GM12878 (cell line): Measurements from ENCODE around the gene DBN1. TPM values are rescaled to one million over a fixed set of nuclear protein-coding genes. Genes with fewer than 3 reads are reported as not detected.
A peak's percentile ranks its signal among the peaks of the same experiment; 100 is the strongest.

ENCODE experiments used
- BCL11A ChIP-seq: IDR thresholded peaks from 2 replicates; pipeline ENCODE4 v1.6.1; 2011; ENCODE audit warnings: low read depth, low read length
- GABPA ChIP-seq: IDR thresholded peaks from 2 replicates; pipeline ENCODE4 v1.6.1; 2014; ENCODE audit warnings: antibody characterized with exemption, low read depth, mild to moderate bottlenecking, inconsistent platforms
- HDGF ChIP-seq: fragments of 450-650 bp; IDR thresholded peaks from 2 replicates; pipeline ENCODE4 v1.6.1; 2016; ENCODE audit warnings: antibody characterized with exemption
- MEF2B ChIP-seq: fragments of 450-650 bp; IDR thresholded peaks from 2 replicates; pipeline ENCODE4 v1.6.1; 2018; ENCODE audit warnings: mild to moderate bottlenecking, moderate library complexity; ENCODE audit not compliant: partially characterized antibody, poor library complexity, severe bottlenecking
- NBN ChIP-seq: fragments of 450-650 bp; IDR thresholded peaks from 2 replicates; pipeline ENCODE4 v1.6.1; 2016
- PAX8 ChIP-seq: fragments of 450-650 bp; IDR thresholded peaks from 2 replicates; pipeline ENCODE4 v1.6.1; 2017; ENCODE audit warnings: mild to moderate bottlenecking, moderate library complexity
- RAD21 ChIP-seq: IDR thresholded peaks from 2 replicates; pipeline ENCODE4 v1.6.1; 2011; ENCODE audit warnings: mild to moderate bottlenecking, low read depth, low read length, moderate library complexity; ENCODE audit not compliant: insufficient read depth
- RAD51 ChIP-seq: fragments of 450-650 bp; IDR thresholded peaks from 2 replicates; pipeline ENCODE4 v1.6.1; 2016; ENCODE audit warnings: moderate library complexity, mild to moderate bottlenecking, inconsistent platforms
- SMC3 ChIP-seq: IDR thresholded peaks from 2 replicates; pipeline ENCODE4 v1.6.1; 2011; ENCODE audit warnings: low read length, improper control_type of control experiment, borderline replicate concordance
- SP1 ChIP-seq: IDR thresholded peaks from one replicate; pipeline ENCODE4 v1.6.1; 2011; ENCODE audit warnings: low read depth, low read length
- ZNF207 ChIP-seq: fragments of 450-650 bp; IDR thresholded peaks from 2 replicates; pipeline ENCODE4 v1.6.1; 2014; ENCODE audit warnings: antibody characterized with exemption, mild to moderate bottlenecking, borderline replicate concordance
- ZSCAN29 ChIP-seq: fragments of 450-650 bp; IDR thresholded peaks from 2 replicates; pipeline ENCODE4 v1.6.1; 2017; ENCODE audit warnings: mild to moderate bottlenecking, moderate library complexity
- polyA plus RNA-seq, 11 experiments: library from polyadenylated mRNA; depleted of rRNA in 4 of 11; unstranded in 6 of 11; stranded (reverse) in 5 of 11; fragments of >200 nt; fragmentation: Nextera tagmentation in 4 of 11; fragmentation: Illumina TruSeq in 1 of 11; extraction: Ambion mirVana in 4 of 11; extraction: Trizol in 1 of 11; gene quantifications; 1 replicate in 1 of 11; 2 replicates in 10 of 11; pipeline versions ENCODE4 v1.2.1 to v1.2.3, GENCODE V29; 2011 to 2016; ENCODE audit warnings: inconsistent platforms in 2 of 11, missing spikeins in 2 of 11, low read depth in 1 of 11
- total RNA-seq, 4 experiments: library from RNA; depleted of rRNA in 3 of 4; stranded (reverse); fragments of >200 nt in 3 of 4; fragmentation: Illumina TruSeq in 1 of 4; extraction: Trizol in 1 of 4; gene quantifications; 2 replicates each; pipeline versions ENCODE4 v1.2.1 to v1.2.3, GENCODE V29; 2013 to 2021
- TF ChIP-seq, protein P1 (sequence below): fragments of 450-650 bp; IDR thresholded peaks from 2 replicates; pipeline ENCODE4 v1.6.1; 2016; ENCODE audit warnings: mild to moderate bottlenecking, moderate library complexity, borderline replicate concordance
- TF ChIP-seq, protein P2 (sequence below): fragments of 450-650 bp; IDR thresholded peaks from 2 replicates; pipeline ENCODE4 v1.6.1; 2016; ENCODE audit warnings: mild to moderate bottlenecking
- TF ChIP-seq, protein P3 (sequence below): fragments of 450-650 bp; IDR thresholded peaks from 2 replicates; pipeline ENCODE4 v1.6.1; 2017; ENCODE audit warnings: antibody characterized with exemption, mild to moderate bottlenecking, moderate library complexity
- TF ChIP-seq, protein P4 (sequence below): fragments of 450-650 bp; IDR thresholded peaks from 2 replicates; pipeline ENCODE4 v1.6.1; 2014; ENCODE audit warnings: mild to moderate bottlenecking
- TF ChIP-seq, protein P5 (sequence below): fragments of 450-650 bp; IDR thresholded peaks from 2 replicates; pipeline ENCODE4 v1.6.1; 2016; ENCODE audit warnings: mild to moderate bottlenecking

Gene DBN1
- total and polyA plus RNA-seq, 10 of the 15 experiments (the other 5 are each of a cell fraction or from before 2014, with no cell fraction given) = 0.18 to 81.0 (median 27.9) TPM

DNA sequence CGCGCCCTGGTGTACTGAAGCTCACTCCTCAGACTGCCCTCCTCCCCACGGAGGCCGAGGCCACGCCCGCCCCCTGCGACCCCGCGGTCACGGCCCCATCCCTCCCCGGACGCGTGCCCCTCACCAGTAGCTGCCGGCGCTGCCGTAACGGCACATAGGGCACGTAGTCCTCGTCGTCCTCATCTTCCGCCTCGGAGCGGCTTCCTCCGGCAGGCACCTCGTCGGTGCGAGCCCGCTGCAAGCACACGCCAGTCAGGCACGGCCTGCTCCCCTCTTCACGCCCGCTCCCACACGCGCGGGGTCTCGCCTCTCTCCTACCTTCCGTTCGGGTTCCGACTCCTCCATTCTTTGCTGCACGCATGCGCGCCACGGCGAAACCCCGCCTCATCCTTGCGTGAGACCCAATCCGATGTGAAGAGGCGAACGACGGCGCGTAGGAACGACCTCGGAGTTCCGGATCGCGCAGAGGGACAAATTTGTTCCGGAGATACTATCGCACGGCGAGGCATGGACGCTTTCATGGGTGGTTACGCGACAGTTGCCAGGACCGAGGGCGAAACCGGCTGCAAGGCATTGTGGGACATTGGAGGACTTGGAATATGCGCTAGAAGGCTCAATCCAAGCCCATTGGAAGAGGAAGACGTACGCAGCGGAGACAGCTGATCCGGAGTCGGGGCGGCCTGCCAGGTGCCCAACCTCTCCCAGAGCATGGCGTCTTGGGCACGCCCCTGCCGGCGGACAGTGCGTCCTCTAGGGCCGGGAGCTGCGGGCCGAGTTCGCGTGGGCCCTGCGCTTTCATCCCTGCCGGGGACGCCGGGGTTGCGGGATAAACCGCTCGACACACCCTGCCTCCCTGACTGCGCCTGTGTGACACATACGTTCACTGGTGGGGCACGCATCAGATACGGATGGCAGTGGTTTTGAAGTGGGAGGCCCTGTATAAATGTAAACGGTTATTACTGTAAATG lies 43.5 kb upstream of the DBN1 start, which contains the start of gene DDX41 (continued):
- TF ChIP-seq MEF2B = no peak
- no peak for TF ChIP-seq ZSCAN29
- peak; percentile 93 for TF ChIP-seq HDGF
- TF ChIP-seq RAD51 = no peak
- TF ChIP-seq RAD21 = no peak
- TF ChIP-seq, protein P1, sequence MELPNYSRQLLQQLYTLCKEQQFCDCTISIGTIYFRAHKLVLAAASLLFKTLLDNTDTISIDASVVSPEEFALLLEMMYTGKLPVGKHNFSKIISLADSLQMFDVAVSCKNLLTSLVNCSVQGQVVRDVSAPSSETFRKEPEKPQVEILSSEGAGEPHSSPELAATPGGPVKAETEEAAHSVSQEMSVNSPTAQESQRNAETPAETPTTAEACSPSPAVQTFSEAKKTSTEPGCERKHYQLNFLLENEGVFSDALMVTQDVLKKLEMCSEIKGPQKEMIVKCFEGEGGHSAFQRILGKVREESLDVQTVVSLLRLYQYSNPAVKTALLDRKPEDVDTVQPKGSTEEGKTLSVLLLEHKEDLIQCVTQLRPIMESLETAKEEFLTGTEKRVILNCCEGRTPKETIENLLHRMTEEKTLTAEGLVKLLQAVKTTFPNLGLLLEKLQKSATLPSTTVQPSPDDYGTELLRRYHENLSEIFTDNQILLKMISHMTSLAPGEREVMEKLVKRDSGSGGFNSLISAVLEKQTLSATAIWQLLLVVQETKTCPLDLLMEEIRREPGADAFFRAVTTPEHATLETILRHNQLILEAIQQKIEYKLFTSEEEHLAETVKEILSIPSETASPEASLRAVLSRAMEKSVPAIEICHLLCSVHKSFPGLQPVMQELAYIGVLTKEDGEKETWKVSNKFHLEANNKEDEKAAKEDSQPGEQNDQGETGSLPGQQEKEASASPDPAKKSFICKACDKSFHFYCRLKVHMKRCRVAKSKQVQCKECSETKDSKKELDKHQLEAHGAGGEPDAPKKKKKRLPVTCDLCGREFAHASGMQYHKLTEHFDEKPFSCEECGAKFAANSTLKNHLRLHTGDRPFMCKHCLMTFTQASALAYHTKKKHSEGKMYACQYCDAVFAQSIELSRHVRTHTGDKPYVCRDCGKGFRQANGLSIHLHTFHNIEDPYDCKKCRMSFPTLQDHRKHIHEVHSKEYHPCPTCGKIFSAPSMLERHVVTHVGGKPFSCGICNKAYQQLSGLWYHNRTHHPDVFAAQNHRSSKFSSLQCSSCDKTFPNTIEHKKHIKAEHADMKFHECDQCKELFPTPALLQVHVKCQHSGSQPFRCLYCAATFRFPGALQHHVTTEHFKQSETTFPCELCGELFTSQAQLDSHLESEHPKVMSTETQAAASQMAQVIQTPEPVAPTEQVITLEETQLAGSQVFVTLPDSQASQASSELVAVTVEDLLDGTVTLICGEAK = peak; percentile 59; the same call in 1 of the 2 replicates
- TF ChIP-seq SP1 = peak; percentile 66
- TF ChIP-seq, protein P2, sequence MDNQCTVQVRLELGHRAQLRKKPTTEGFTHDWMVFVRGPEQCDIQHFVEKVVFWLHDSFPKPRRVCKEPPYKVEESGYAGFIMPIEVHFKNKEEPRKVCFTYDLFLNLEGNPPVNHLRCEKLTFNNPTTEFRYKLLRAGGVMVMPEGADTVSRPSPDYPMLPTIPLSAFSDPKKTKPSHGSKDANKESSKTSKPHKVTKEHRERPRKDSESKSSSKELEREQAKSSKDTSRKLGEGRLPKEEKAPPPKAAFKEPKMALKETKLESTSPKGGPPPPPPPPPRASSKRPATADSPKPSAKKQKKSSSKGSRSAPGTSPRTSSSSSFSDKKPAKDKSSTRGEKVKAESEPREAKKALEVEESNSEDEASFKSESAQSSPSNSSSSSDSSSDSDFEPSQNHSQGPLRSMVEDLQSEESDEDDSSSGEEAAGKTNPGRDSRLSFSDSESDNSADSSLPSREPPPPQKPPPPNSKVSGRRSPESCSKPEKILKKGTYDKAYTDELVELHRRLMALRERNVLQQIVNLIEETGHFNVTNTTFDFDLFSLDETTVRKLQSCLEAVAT = peak; percentile 86
- TF ChIP-seq, protein P3, sequence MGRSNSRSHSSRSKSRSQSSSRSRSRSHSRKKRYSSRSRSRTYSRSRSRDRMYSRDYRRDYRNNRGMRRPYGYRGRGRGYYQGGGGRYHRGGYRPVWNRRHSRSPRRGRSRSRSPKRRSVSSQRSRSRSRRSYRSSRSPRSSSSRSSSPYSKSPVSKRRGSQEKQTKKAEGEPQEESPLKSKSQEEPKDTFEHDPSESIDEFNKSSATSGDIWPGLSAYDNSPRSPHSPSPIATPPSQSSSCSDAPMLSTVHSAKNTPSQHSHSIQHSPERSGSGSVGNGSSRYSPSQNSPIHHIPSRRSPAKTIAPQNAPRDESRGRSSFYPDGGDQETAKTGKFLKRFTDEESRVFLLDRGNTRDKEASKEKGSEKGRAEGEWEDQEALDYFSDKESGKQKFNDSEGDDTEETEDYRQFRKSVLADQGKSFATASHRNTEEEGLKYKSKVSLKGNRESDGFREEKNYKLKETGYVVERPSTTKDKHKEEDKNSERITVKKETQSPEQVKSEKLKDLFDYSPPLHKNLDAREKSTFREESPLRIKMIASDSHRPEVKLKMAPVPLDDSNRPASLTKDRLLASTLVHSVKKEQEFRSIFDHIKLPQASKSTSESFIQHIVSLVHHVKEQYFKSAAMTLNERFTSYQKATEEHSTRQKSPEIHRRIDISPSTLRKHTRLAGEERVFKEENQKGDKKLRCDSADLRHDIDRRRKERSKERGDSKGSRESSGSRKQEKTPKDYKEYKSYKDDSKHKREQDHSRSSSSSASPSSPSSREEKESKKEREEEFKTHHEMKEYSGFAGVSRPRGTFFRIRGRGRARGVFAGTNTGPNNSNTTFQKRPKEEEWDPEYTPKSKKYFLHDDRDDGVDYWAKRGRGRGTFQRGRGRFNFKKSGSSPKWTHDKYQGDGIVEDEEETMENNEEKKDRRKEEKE = no peak
- TF ChIP-seq ZNF207 = peak; percentile 92
- TF ChIP-seq BCL11A = no peak
- TF ChIP-seq PAX8 = no peak
- TF ChIP-seq SMC3 = 0 out of 2 replicates have a peak, but pooled peaks have one; percentile 3
- TF ChIP-seq NBN = peak; percentile 98
- no peak for TF ChIP-seq GABPA
- TF ChIP-seq, protein P4, sequence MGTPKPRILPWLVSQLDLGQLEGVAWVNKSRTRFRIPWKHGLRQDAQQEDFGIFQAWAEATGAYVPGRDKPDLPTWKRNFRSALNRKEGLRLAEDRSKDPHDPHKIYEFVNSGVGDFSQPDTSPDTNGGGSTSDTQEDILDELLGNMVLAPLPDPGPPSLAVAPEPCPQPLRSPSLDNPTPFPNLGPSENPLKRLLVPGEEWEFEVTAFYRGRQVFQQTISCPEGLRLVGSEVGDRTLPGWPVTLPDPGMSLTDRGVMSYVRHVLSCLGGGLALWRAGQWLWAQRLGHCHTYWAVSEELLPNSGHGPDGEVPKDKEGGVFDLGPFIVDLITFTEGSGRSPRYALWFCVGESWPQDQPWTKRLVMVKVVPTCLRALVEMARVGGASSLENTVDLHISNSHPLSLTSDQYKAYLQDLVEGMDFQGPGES = no peak
- TF ChIP-seq, protein P5, sequence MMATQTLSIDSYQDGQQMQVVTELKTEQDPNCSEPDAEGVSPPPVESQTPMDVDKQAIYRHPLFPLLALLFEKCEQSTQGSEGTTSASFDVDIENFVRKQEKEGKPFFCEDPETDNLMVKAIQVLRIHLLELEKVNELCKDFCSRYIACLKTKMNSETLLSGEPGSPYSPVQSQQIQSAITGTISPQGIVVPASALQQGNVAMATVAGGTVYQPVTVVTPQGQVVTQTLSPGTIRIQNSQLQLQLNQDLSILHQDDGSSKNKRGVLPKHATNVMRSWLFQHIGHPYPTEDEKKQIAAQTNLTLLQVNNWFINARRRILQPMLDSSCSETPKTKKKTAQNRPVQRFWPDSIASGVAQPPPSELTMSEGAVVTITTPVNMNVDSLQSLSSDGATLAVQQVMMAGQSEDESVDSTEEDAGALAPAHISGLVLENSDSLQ = peak; percentile 49; the same call in 1 of the 2 replicates
